Cardiac fibroblast (primary cell): ENCODE results near the gene SPNS3.

Experiments used
- DNase-seq, 2 donors: peaks; one replicate each; pipeline versions ENCODE4 v3.0.0 to v3.0.0-alpha.2; 2010; ENCODE audit warnings: low read depth in 2 of 2
- H3K4me3 ChIP-seq, 2 donors: replicated peaks in 1 of 2; 1 replicate in 1 of 2; 2 replicates in 1 of 2; pipeline ENCODE4 v1.5.1; 2011; ENCODE audit warnings: low read depth in 2 of 2, low read length in 2 of 2, mild to moderate bottlenecking in 2 of 2, moderate library complexity in 1 of 2
- TF ChIP-seq, protein P1 (sequence below): IDR thresholded peaks from one replicate; pipeline ENCODE4 v1.5.1; 2011; ENCODE audit warnings: low read depth, mild to moderate bottlenecking, low read length, inconsistent platforms

Gene SPNS3

DNA sequence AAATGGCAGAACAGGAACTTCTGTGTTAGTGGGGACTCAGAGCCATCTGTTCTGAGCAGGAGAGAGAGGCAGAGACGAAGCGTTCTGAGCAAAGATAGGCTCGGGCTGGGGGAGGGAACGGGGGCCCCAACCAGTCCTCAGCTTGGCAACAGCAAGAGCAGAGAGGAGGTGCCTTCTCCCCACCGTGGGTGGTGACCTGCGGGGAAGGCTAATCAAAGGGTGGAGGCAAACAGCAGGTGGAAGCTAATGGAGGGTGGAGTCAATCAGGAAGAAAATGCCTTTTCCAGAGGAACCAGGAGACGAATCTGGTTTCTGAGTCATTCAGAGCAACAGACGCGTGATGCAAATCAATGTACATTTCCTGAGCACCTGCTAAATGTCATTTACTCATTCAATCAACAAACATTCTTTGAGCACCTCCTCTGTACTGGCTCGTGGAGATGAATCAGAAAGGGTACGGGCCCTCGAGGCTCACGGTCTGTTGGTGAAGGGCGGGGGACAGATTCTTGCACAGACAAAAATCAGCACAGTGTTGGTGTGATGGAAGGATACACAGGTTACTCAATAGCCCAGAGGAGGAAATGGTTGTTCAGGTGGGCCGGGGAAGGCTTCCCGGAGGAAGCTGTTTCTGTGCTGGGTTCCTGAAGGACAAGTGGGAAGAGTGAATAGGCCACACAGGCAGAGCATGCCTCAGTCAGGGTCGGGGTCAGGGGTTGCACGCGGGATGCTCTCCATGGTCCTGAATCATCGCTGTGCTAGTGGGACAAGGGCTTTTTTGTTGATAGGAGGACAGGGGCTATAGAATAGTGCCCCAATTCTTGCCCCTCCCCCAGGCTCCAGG, 59.2 kb downstream of the SPNS3 start:
- peak; percentile 30 to 39 for DNase-seq
- H3K4me3 ChIP-seq = no peak overlapping the region
- TF ChIP-seq, protein P1, sequence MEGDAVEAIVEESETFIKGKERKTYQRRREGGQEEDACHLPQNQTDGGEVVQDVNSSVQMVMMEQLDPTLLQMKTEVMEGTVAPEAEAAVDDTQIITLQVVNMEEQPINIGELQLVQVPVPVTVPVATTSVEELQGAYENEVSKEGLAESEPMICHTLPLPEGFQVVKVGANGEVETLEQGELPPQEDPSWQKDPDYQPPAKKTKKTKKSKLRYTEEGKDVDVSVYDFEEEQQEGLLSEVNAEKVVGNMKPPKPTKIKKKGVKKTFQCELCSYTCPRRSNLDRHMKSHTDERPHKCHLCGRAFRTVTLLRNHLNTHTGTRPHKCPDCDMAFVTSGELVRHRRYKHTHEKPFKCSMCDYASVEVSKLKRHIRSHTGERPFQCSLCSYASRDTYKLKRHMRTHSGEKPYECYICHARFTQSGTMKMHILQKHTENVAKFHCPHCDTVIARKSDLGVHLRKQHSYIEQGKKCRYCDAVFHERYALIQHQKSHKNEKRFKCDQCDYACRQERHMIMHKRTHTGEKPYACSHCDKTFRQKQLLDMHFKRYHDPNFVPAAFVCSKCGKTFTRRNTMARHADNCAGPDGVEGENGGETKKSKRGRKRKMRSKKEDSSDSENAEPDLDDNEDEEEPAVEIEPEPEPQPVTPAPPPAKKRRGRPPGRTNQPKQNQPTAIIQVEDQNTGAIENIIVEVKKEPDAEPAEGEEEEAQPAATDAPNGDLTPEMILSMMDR = no peak

DNA sequence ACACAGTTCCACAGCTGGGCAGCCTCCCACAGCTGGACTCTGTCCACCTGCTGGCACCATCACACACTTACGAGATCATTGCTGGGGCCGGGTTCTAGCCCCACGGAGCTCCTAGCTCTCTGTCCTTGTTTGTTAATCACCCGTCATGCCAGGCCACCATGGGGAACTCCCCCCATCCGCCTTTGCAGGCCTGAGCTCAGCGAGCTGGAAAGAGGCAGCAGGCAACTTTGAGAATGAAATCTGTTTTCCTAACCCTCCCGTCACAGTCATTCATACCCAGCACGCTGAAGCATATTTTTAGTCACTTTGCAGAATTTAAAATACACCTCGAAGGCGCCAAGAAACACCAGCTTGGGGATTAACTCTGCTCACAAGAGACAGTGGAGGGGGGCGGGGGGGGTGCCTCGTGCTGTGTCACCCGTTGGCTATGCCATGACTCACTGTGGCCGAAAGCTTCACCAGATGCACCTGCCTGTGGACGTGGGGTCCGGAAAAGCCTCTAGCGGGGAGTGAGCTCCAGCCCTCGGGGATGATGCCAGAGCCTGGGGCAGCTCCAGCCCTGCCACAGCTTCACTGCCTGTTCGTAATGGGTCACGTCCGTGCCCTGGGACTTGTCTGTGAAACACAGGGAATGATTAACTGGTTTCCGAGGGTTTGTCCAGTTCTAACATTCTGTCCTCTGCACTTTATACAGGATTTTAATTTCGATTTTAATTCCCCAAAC, 63.5 kb downstream of the SPNS3 start:
- no peak overlapping the region for H3K4me3 ChIP-seq
- DNase-seq = peak in 1 of 2 donors; percentile 18
- TF ChIP-seq, protein P1 = no peak

DNA sequence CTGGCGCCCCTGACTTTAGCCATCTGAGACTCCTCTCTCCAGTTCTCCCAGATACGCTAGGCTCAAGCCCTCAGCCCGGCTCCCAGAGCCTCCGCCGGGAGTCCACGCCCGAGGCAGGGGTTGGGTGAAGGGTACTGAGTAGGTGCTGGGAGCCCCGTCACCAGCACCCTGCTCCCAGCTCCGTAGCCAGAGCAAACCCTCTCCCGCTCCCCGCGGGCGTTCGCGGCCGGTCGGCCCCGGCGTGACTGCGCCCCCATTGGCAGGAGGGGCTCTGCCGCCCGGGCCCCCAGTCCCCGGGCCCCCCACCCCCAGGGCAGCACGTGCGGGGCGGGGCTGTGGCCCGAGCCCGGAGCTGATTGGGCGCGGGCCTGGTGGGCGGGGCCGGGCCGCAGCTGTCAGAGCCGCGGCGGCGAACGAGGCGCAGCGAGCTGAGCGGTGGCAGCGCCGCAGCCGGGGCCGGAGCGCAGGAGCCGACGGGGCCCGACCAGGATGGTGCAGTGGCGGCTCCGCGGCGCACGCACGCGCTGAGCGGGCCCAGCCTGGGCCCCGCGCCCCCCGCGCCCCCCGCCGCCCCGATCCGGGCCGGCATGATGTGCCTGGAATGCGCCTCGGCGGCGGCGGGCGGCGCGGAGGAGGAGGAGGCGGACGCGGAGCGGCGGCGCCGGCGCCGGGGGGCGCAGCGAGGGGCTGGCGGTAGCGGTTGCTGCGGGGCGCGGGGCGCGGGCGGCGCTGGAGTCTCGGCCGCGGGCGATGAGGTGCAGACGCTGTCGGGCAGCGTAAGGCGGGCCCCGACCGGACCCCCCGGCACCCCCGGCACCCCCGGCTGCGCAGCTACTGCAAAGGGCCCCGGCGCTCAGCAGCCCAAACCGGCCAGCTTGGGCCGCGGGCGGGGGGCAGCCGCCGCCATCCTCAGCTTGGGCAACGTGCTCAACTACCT, 65.0 kb downstream of the SPNS3 start, which contains the start of gene SPNS2:
Gene SPNS2 (plus strand): TSS at position 421 of the 937 bp plus-strand sequence. CDS start 167 bp downstream, at position 588.
- DNase-seq = peak; percentile 33 to 42
- H3K4me3 ChIP-seq = peak within 1 kb of the TSS in 1 of 2 donors; percentile 13
- TF ChIP-seq, protein P1 = no peak

DNA sequence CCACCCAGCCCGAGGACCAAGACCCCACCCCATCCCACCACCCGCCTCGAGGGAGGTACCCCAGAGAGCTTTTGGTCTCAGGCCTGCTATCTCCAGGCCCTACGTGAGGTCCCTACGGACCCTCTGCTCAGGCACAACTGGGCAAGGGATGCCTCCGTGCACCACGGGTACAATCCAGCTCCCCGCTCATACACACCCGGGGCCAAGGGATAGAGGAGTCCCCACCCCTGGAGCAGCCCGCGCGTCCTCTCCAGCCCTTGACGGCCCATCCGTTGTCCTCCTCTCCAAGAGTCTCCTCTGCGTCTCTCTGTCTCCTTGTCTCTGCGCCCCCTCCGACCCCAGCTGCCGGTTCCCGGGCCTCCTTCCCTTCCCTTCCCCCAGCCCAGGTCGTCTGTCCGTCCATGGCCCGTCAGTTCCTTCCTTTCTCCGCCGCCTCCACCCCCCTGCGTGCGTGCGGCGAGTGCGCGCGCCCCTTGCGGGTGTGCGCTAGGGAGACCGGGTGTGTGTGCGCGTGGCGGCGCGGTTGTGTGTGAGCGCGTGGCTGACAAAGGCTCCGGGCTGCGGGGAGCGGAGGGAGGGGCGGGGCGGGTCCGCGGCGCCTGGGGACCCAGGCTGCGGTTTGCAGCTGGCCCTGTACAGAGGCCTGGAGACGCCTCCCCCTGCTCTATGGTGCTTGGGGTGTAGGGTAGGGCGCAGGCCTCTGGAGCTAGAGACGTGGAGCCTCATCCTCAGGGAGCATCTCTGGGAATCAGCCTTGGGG, 65.9 kb downstream of the SPNS3 start:
- peak overlapping the region in 1 of 2 donors; percentile 13 for H3K4me3 ChIP-seq
- DNase-seq = peak in 1 of 2 donors; percentile 13
- TF ChIP-seq, protein P1 = no peak

DNA sequence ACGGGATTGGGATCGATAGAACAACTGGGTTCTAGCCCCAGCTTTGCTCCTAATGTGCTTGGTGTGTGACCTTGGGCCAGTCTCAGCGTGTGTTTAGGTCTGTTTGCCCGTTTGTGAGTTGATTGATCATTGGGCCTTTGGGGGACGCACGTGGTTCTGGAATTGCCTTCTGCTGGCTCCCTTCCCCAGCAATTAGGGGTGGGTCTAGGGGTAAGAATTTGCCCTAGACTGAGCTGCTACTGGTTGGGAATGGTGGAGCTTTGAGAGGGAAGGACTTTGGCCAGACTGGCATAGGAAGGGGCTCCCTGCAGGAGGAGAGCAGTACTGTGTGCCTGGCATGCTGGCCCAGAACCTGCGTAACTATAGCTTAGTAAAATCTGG, 66.4 kb downstream of the SPNS3 start:
- no peak for DNase-seq
- TF ChIP-seq, protein P1 = no peak
- no peak overlapping the region for H3K4me3 ChIP-seq
